Measurements from ENCODE around the gene CTAG2. TPM values are rescaled to one million over a fixed set of nuclear protein-coding genes. Genes with fewer than 3 reads are reported as not detected.

CTAG2 gene
- total RNA-seq, 1 donor from 2014 or later = not detected

- H3K27me3 ChIP-seq (ENCODE audit: low read depth) = no peaks in the 10 kb centered on the region
- TF ChIP-seq CTCF (IDR thresholded peaks at IDR 0.05; ENCODE audit: borderline replicate concordance) = no peak
- no peak for DNase-seq
- intact Hi-C loops (cut with micrococcal nuclease) = no loop called here
- H3K9me3 ChIP-seq (replicated peaks) = no peaks in the 10 kb centered on the region
- no peak overlapping the region for H3K4me3 ChIP-seq
- H3K36me3 ChIP-seq = no peaks in the 10 kb centered on the region
- H3K4me1 ChIP-seq = no peaks in the 10 kb centered on the region
- H3K27ac ChIP-seq (replicated peaks) = no peak overlapping the region
These were observed 47.8 kb downstream of the CTAG2 start for GRCh38 chrX:154605566-154605965.

- no peaks in the 10 kb centered on the region for H3K36me3 ChIP-seq
- H3K4me3 ChIP-seq = no peak overlapping the region
- H3K27ac ChIP-seq (replicated peaks) = no peak overlapping the region
- H3K9me3 ChIP-seq (replicated peaks) = no peaks in the 10 kb centered on the region
- no peaks in the 10 kb centered on the region for H3K27me3 ChIP-seq (ENCODE audit: low read depth)
- intact Hi-C loops (cut with micrococcal nuclease) = no loop called here
- H3K4me1 ChIP-seq = no peaks in the 10 kb centered on the region
- DNase-seq = no peak
- TF ChIP-seq CTCF (IDR thresholded peaks at IDR 0.05; ENCODE audit: borderline replicate concordance) = no peak
These were observed 49.6 kb downstream of the CTAG2 start for GRCh38 chrX:154603438-154604430.

- TF ChIP-seq CTCF (IDR thresholded peaks at IDR 0.05; ENCODE audit: borderline replicate concordance) = no peak
- Histone ChIP-seq H3K27ac (replicated peaks) (no peak overlapping the region), H3K4me1 (no peaks in the 10 kb centered on the region), H3K27me3 (ENCODE audit: low read depth) (no peaks in the 10 kb centered on the region), H3K4me3 (no peak overlapping the region), H3K9me3 (replicated peaks) (no peaks in the 10 kb centered on the region), H3K36me3 (no peaks in the 10 kb centered on the region)
- no peak for DNase-seq
- intact Hi-C loops (cut with micrococcal nuclease) = no loop called here
These were observed 50.5 kb downstream of the CTAG2 start for GRCh38 chrX:154602766-154603437.

GRCh38 chrX:154602226-154602625 lies 51.2 kb downstream of the CTAG2 start:
- intact Hi-C loops (cut with micrococcal nuclease) = no loop called here

More at GRCh38 chrX:154602226-154602625, 51.2 kb downstream of the CTAG2 start:
- Histone ChIP-seq H3K36me3 (no peaks in the 10 kb centered on the region), H3K4me1 (no peaks in the 10 kb centered on the region), H3K27me3 (ENCODE audit: low read depth) (no peaks in the 10 kb centered on the region), H3K27ac (replicated peaks) (no peak overlapping the region), H3K4me3 (no peak overlapping the region), H3K9me3 (replicated peaks) (no peaks in the 10 kb centered on the region)
- no peak for DNase-seq
- no peak for TF ChIP-seq CTCF (IDR thresholded peaks at IDR 0.05; ENCODE audit: borderline replicate concordance)

Other genes starting within 250 kb of the CTAG2 start
- 56.3 TPM for gene DNASE1L1, start 244.3 kb downstream of the CTAG2 start, total RNA-seq
- 39.8 TPM for gene TAFAZZIN, start 242.0 kb downstream of the CTAG2 start, total RNA-seq
- 84.1 TPM for gene ATP6AP1, start 224.9 kb downstream of the CTAG2 start, total RNA-seq
- gene GDI1, start 216.4 kb downstream of the CTAG2 start, total RNA-seq = 79.3 TPM
- gene FAM50A, start 209.4 kb downstream of the CTAG2 start, total RNA-seq = 41.1 TPM
- gene PLXNA3, start 195.3 kb downstream of the CTAG2 start, total RNA-seq = 16.6 TPM
- gene LAGE3, start 174.3 kb downstream of the CTAG2 start, total RNA-seq = 18.0 TPM
- 60.2 TPM for gene UBL4A, start 167.0 kb downstream of the CTAG2 start, total RNA-seq
- gene SLC10A3, start 162.9 kb downstream of the CTAG2 start, total RNA-seq = 10.4 TPM
- 52.0 TPM for gene FAM3A, start 137.3 kb downstream of the CTAG2 start, total RNA-seq
- 10.9 TPM for gene G6PD, start 106.7 kb downstream of the CTAG2 start, total RNA-seq
- 14.8 TPM for gene IKBKG, start 106.0 kb downstream of the CTAG2 start, total RNA-seq
- gene CTAG1A, start 68.4 kb downstream of the CTAG2 start, total RNA-seq = not detected
- not detected for gene CTAG1B, start 34.3 kb downstream of the CTAG2 start, total RNA-seq
- 14.8 TPM for gene GAB3, start 97.5 kb upstream of the CTAG2 start, total RNA-seq
- 18.0 TPM for gene DKC1, start 109.3 kb upstream of the CTAG2 start, total RNA-seq
- 32.9 TPM for gene MPP1, start 151.9 kb upstream of the CTAG2 start, total RNA-seq
- gene SMIM9, start 181.1 kb upstream of the CTAG2 start, total RNA-seq = not detected
- 30.3 TPM for gene F8A1, start 232.8 kb upstream of the CTAG2 start, total RNA-seq